Smooth muscle cell (in vitro differentiated cells): ENCODE measurements around the gene TLL2. TPM values are rescaled to one million over a fixed set of nuclear protein-coding genes. Genes with fewer than 3 reads are reported as not detected.

Experiments
- DNase-seq: peaks from one replicate; lab custom pipeline; 2025; ENCODE audit not compliant: unreplicated experiment; lab: John Stamatoyannopoulos, UW
- H2AFZ ChIP-seq: fragments of 200-600 bp; sonication (generic); 2 replicates; pipeline ENCODE4 v1.6.0; 2016; ENCODE audit warnings: antibody characterized with exemption, low read depth, mild to moderate bottlenecking
- H3F3A ChIP-seq: fragments of 200-600 bp; sonication (generic); 2 replicates; pipeline ENCODE4 v1.6.0; 2017; ENCODE audit warnings: antibody characterized with exemption, low read depth
- H3K27ac ChIP-seq: fragments of 200-600 bp; sonication (generic); 2 replicates; pipeline ENCODE4 v1.5.1; 2016; ENCODE audit warnings: low read depth, mild to moderate bottlenecking
- H3K27me3 ChIP-seq: fragments of 200-600 bp; sonication (generic); 2 replicates; pipeline ENCODE4 v1.6.1; 2016; ENCODE audit warnings: low read depth, mild to moderate bottlenecking
- H3K36me3 ChIP-seq: fragments of 200-600 bp; sonication (generic); 2 replicates; pipeline ENCODE4 v1.5.1; 2016; ENCODE audit warnings: low read depth
- H3K4me1 ChIP-seq: fragments of 200-600 bp; sonication (generic); 2 replicates; pipeline ENCODE4 v1.5.1; 2016; ENCODE audit warnings: low read depth
- H3K4me2 ChIP-seq: fragments of 200-600 bp; sonication (generic); 2 replicates; pipeline ENCODE4 v1.6.0; 2016; ENCODE audit warnings: mild to moderate bottlenecking
- H3K4me3 ChIP-seq: fragments of 200-600 bp; sonication (generic); 2 replicates; pipeline ENCODE4 v1.5.1; 2016; ENCODE audit warnings: mild to moderate bottlenecking
- H3K79me2 ChIP-seq: fragments of 200-600 bp; sonication (generic); 2 replicates; pipeline ENCODE4 v1.6.0; 2016; ENCODE audit warnings: low read depth, mild to moderate bottlenecking
- H3K9ac ChIP-seq: fragments of 200-600 bp; sonication (generic); 2 replicates; pipeline ENCODE4 v1.6.0; 2016; ENCODE audit warnings: low read depth
- H3K9me3 ChIP-seq: fragments of 200-600 bp; sonication (generic); replicated peaks from 2 replicates; pipeline ENCODE4 v1.5.1; 2016; ENCODE audit warnings: low read depth
- H4K20me1 ChIP-seq: fragments of 200-600 bp; sonication (generic); 2 replicates; pipeline ENCODE4 v1.6.0; 2016; ENCODE audit warnings: low read depth
- CTCF ChIP-seq: fragments of 200-600 bp; sonication (generic); IDR thresholded peaks from 2 replicates; pipeline ENCODE4 v1.5.1; 2017; ENCODE audit warnings: borderline replicate concordance, mild to moderate bottlenecking, antibody characterized with exemption; ENCODE audit not compliant: insufficient read depth, poor library complexity, severe bottlenecking
- WGBS: methylation state at CpG from one replicate; pipeline ENCODE4 v1.1.7; 2016; ENCODE audit warnings: low lambda C conversion rate; 5-methylcytosine and 5-hydroxymethylcytosine counted together
- polyA plus RNA-seq: library from polyadenylated mRNA; unstranded; fragments of >200 nt; fragmentation: Nextera tagmentation; extraction: Ambion mirVana; gene quantifications from 2 replicates; pipeline ENCODE4 v1.2.1, GENCODE V29; 2016
- total RNA-seq: library from RNA; depleted of rRNA; stranded (reverse); fragments of >200 nt; gene quantifications from 2 replicates; pipeline ENCODE4 v1.2.3, GENCODE V29; 2014

The TLL2 gene
- total and polyA plus RNA-seq, 2 experiments from 2014 or later: 0.18 TPM; not detected in 1

GRCh38 chr10:96397902-96398301 lies 115.8 kb downstream of the TLL2 start:
- 84% methylated on average over 1 of the region's 1 CpG for WGBS
- peaks cover 21% of the 10 kb centered on the region for H3K27me3 ChIP-seq
- no peaks in the 10 kb centered on the region for H3F3A ChIP-seq
- no peak overlapping the region for H3K27ac ChIP-seq
- no peak for DNase-seq
- H3K9me3 ChIP-seq: no peaks in the 10 kb centered on the region
- no peak for TF ChIP-seq CTCF
- H3K4me1 ChIP-seq: peaks cover 8% of the 10 kb centered on the region
- H2AFZ ChIP-seq: no peak overlapping the region
- H3K4me2 ChIP-seq: no peak overlapping the region
- no peak overlapping the region for H3K9ac ChIP-seq
- H3K36me3 ChIP-seq: no peaks in the 10 kb centered on the region
- no peaks in the 10 kb centered on the region for H3K79me2 ChIP-seq
- no peak overlapping the region for H3K4me3 ChIP-seq
- H4K20me1 ChIP-seq: no peaks in the 10 kb centered on the region

- Histone ChIP-seq H3K4me3 (peak overlapping the region; percentile 17), H3K4me2 (no peak overlapping the region), H3K9me3 (no peaks in the 10 kb centered on the region), H3K9ac (no peak overlapping the region), H3K36me3 (no peaks in the 10 kb centered on the region), H3K79me2 (no peaks in the 10 kb centered on the region), H3K27me3 (peaks cover 21% of the 10 kb centered on the region), H3K27ac (no peak overlapping the region), H4K20me1 (no peaks in the 10 kb centered on the region), H3F3A (no peaks in the 10 kb centered on the region), H3K4me1 (peaks cover 5% of the 10 kb centered on the region), H2AFZ (peak overlapping the region; percentile 48)
- 32% methylated on average over 24 of the region's 24 CpGs for WGBS
- DNase-seq: peak; percentile 4
- peak; percentile 88 for TF ChIP-seq CTCF
These were observed 117.5 kb downstream of the TLL2 start for GRCh38 chr10:96395931-96396877.

- Histone ChIP-seq H3K4me3 (no peak overlapping the region), H3K4me2 (no peak overlapping the region), H3F3A (no peaks in the 10 kb centered on the region), H3K27ac (no peak overlapping the region), H3K79me2 (no peaks in the 10 kb centered on the region), H3K9me3 (no peaks in the 10 kb centered on the region), H3K27me3 (peaks cover 19% of the 10 kb centered on the region), H3K36me3 (no peaks in the 10 kb centered on the region), H4K20me1 (no peaks in the 10 kb centered on the region), H3K4me1 (no peaks in the 10 kb centered on the region), H3K9ac (no peak overlapping the region), H2AFZ (no peak overlapping the region)
- TF ChIP-seq CTCF: no peak
- WGBS: 93% methylated on average over 7 of the region's 7 CpGs
- DNase-seq: no peak
These were observed 123.3 kb downstream of the TLL2 start for GRCh38 chr10:96390460-96390864.
